Ovary (tissue), 3 donors: ENCODE measurements around the gene TMOD4.

Source experiments
- CTCF ChIP-seq, 3 donors: fragments of 450-650 bp in 2 of 3; fragments of 200-600 bp in 1 of 3; IDR thresholded peaks; one replicate each; pipeline versions ENCODE4 v1.5.1 to v1.8.0; 2016 to 2022; ENCODE audit warnings: antibody characterized with exemption in 3 of 3, mild to moderate bottlenecking in 1 of 3
- EP300 ChIP-seq: sonication (generic); formaldehyde crosslinking; IDR thresholded peaks from one replicate; pipeline ENCODE4 v1.6.1; 2017; ENCODE audit warnings: antibody characterized with exemption
- POLR2A ChIP-seq: fragments of 450-650 bp; IDR thresholded peaks from one replicate; pipeline ENCODE4 v1.6.1; 2017; ENCODE audit warnings: antibody characterized with exemption, mild to moderate bottlenecking, moderate library complexity
- donor health status: DM: no; HTN: no; CAD: no.

GRCh38 chr1:151159373-151159772 is 16.4 kb downstream of the TMOD4 start:
- TF ChIP-seq CTCF (IDR thresholded peaks at IDR 0.05) (no peak), POLR2A (no peak), EP300 (no peak)
